GM19467 (cell line): ENCODE results near the gene DENND5A.
"Not testable (repeated sequence)": the region's sequence is repeated elsewhere in the genome, so short reads cannot be mapped to it uniquely, and the experiment has no call there.

Source experiments
- ATAC-seq: cut with Tn5 transposase; IDR thresholded peaks from one replicate; pipeline ENCODE4 v1.9.1; 2021; ENCODE audit warnings: mild to moderate bottlenecking, moderate library complexity; ENCODE audit not compliant: unreplicated experiment

The DENND5A gene

DNA sequence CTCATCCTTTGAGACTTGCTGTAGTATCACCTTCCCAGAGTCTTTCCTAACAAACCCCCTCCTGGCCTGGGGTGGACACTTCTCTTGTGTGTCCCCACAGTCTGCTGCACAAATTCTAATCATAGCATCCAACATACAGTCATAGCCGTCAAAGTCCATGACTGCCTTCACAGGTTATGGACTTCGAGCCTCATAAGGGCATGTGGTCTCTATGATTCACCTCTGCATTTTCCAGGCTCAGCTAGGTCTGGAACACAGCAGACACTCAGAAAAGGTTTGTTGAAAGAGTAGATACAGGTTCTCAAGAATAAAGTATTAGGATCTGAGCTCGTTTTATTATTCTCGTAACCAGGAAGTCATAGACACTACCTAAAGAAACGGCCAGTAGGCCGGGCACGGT lies 160.6 kb downstream of the DENND5A start:
- no peak for ATAC-seq

DNA sequence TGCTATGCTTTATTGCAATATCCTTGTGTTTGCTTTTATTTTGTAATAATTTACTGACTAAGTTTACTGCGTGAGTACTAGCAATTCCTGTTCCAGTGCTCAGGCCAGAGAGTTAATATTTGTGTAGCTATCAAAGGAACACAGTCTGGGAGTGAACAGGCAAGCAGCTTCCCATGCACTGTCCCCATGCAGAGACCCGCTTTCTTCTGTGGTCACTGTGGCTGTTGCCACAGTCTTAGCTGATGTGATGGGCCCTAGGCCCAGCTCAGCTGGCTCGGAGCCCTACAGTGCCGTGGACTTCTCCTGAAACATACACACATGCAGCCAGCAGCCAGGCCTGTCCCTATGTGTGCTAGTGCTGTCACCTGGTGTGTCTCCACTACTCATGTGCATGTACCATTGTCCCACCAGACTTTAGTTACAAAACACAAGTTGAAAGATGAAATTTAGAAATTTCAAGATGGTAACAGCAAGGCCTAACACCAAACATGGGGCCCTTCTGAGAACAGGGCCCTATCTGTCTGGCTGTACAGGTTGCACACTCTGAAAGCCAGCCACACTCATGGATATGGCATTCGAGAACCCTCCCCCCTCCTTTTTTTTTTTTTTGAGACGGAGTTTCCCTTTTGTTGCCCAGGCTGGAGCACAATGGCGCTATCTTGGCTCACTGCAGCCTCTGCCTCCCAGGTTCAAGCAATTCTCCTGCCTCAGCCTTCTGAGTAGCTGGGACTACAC lies 161.4 kb downstream of the DENND5A start:
- no peak for ATAC-seq

DNA sequence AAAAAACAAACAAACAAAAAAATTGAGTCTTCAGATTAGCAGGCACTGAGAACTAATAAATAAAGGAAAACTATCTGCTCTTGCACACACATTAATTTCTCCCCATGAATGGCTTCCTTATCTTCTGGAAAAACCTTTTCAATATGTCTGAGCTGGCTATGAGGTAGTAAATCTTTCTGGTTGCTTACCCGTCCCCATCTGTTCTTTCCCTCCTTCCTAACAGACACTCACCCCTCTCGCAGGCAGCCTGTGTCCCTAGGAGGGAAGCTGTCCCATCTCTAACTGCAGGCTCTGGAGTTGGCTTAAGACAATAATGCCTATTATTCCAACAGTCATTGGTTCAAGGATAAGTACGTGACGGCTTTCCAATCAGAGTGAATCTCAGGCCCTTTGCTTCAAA lies 165.5 kb downstream of the DENND5A start:
- ATAC-seq: no peak

DNA sequence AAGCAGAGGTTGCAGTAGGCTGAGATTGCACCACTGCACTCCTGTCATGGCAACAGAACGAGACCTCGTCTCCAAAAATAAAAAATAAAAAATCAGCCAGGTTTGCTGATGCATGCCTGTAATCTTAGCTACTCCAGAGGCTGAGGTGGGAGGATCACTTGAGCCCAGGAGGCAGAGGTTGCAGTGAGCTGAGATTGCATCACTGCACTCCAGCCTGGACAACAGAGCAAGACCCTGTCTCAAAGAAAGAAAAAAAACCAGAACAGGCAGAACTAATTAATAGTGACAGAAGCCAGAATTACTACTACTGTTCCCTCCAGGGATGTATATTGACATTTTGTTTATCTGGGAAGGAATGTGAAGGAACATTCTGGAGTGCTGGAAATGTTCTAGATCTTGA lies 166.7 kb downstream of the DENND5A start:
- ATAC-seq: not testable (repeated sequence)

DNA sequence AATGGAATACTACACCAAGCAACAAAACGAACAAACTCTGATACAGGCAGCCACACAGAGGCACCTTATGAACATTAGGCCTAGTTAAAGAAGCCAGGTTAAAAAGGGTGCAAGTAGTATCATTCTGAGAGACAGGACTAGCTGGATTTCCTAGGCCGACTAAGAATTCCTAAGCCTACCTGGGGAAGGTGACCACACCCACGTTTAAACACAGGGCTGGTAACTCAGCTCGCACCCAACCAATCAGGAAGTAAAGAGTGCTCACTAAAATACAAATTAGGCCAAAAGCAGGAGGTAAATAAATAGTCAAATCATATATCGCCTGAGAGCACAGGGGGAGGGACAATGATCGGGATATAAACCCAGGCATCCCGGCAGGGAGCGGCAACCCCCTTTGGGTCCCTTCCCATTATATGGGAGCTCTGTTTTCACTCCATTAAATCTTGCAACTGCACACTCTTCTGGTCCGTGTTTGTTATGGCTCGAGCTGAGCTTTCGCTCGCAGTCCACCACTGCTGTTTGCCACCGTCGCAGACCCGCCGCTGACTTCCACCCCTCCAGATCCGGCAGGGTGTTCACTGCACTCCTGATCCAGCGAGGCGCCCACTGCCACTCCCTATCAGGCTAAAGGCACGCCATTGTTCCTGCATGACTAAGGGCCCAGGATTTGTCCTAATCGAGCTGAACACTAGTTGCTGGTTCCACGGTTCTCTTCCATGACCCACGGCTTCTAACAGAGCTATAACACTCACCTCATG lies 167.8 kb downstream of the DENND5A start:
- not testable (repeated sequence) for ATAC-seq

DNA sequence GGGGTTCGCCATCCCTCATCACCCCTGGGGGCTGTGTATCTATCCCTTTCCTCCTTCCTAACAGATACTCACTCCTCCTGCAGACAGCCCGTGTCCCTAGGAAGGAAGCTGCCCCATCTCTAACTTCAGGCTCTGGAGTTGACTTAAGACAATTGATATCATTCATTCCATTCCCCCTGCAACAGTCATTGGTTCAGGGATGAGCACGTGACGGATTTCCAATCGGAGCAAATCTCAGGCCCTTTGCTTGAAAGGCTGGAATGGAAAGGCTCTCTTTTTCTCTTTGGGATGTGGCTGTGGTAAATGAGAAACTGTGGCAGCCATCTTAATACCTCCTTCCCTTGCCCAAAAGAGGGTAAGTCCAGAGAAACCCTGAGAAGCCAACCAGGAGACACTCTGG lies 168.7 kb downstream of the DENND5A start:
- no peak for ATAC-seq

DNA sequence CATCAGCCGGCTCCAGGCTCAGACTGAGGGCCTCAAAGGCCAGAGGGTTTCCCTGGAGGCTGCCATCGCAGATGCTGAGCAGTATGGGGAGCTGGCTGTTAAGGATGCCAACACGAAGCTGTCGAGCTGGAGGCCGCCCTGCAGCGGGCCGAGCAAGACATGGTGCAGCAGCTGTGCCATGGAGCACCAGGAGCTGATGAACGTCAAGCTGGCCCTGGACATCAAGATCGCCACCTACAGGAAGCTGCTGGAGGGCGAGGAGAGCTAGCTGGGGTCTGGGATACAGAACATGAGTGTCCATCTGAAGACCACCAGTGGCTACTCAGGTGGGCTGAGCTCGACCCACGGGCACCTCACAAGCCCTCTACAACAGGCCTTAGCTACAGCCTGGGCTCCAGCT lies 169.7 kb downstream of the DENND5A start:
- no peak for ATAC-seq

DNA sequence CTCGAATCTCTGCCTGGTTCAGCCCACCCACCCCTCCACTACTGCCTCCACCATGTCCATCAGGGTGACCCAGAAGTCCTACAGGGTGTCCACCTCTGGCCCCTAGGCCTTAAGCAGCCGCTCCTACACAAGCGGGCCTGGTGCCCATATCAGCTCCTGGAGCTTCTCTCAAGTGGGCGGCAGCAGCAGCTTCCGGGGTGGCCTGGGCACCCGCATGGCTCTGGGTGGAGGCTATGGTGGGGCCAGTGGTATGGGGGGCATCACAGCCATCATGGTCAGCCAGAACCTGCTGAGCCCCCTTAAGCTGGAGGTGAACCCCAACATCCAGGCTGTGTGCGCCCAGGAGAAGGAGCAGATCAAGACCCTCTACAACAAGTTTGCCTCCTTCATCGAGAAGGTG lies 170.7 kb downstream of the DENND5A start:
- ATAC-seq: no peak

DNA sequence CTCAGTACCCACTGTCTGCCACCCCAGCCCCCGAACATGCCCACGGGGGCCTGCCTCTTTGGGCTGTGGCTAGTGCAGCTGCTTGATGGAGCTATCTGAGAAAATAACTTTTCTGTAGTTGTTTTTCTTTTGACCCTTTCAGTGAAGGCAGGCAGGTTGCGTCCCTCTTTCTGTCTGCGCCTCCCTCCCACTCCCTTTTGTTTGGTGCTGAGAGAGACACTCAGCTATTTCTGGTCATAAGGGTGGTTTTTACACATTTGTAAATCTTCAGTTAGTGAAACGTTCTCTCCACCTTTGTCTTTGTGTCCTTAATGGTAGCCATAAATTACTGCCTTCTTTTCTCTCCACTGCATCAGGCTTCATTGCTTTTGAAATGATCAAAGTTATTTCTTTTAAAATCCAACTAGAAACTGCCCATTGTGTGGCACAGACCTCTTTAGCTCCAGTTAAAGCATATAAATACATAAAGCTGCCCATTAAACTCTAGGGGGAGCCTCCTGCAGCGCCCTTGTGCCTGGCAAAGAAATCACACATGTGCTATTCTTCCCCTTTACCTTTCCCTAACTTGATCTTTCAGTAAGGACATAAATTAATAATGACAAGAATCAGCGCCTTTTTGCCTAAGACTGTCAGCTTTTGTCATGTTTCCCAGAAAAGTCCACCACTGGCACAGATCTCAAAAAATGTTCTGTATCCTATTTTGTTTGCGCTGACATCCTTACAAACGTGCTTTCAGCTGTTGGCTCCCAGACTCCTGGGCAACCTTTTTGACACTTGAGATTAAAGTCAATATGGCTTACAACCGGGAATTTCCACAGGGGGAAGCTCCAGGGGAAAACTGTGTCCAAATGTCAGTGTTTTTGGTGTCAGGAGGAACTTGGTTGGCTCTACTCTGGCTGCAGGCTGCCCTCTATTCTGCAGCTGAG lies 172.0 kb downstream of the DENND5A start:
- ATAC-seq: no peak

DNA sequence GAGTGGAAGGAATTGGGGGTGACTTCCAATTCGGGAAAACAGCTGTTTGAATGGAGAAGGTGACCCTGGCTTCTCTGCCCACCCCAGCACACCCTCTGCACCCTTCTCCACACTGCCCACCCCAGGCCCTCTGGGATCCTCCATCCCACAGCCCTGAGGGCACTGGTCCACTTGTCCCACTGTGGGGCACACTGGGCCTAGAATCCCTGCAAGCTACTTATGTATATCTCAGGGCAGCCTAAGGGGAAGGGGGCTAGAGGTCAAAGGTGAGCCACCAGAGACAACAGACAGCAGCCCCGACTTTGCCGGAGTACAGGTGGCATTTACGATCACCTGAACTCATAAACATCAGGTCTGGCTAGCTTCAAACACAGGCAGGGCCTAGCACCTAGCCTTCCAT lies 173.1 kb downstream of the DENND5A start:
- ATAC-seq: no peak

DNA sequence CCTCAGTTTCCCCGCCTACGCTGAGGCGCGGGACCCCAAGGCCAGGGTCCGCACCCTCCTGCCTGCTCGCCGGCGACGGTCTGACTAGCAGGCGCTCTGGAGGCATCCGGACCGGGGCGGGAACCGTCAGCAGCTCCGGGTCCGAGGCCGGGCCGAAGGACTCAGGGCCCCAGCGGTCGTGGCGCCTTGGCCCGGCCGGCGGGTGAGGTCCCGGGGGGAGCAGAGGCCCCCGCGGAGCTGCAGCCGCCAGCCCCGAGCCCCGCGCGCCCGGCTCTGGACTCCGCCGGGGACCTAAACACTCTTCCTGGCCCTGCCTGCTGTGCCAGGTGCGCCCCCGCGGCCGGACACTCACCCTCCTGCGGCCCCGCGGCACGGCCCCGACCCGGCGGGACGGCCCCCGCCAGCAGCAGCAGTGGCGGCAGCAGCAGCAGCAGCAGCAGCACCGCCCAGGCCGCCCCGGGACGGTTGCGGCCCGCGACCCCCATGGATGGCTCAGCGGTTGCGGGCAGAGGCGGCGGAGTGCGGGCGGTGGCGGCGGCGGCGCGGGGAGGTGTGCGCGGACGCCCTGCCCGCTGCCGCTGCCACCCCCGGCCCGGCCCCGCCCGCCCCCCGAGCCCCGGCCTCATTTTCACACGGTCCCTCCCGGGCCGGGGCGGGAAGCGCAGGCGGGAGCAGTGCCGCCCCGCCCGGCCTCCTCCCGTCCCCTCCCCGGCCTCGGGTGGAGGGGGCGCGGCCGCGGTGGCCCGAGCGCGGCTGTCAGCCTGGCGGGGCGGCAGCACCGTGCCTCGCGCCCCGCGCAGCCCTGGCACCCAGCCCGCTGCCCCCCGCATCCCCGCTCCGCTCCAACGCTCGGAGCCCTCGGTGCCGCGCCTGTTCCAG lies 173.9 kb downstream of the DENND5A start, which contains the start of gene SCUBE2:
Gene SCUBE2 (minus strand): TSS at position 556 of the 879 bp plus-strand sequence. CDS start 71 bp downstream, at position 485.
- no peak for ATAC-seq

DNA sequence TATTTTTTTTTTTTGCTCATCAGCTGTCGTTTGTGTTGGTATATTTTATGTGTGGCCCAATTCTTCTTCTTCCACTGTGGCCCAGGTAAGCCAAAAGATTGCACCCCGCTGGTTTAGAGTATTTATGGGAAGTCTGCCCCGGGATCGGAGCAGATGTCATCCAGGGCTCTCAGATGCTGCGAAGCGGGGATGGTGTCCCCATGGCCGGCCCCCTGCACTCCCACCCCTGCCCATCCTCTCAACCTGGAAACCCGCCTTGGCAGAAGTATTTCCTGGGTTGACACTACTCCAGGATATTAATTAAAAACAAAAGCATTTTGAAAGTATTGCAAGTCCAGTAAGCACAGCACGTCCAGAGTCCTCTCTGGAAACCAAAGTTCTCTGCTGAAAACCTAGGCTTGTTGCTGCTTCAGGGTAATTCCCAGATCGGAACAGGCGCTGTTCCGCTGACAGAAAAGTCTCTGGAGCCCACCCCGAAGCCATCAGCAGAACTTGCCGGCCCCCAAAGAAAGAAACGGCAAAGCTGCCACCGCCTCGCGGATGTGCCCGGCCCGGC lies 174.6 kb downstream of the DENND5A start:
- no peak for ATAC-seq

DNA sequence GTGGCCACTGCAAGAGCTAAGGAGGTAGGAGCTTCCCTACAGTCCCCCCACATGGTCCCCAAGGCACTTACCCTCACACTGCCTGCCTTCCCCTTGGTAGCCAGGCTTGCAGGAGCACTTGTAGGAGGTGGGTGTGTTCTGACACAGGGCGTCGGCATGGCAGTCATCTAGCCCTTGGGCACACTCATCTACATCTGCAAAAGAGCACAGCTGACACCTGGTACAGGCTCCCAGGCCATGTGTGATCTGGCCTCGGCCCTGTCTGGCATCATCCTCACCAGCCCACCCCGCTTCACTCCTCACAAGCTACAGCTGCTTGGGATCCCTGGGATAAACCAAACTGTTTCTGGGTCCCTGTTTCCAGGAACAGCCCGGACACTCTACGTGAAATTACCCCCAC lies 175.5 kb downstream of the DENND5A start:
- ATAC-seq: no peak

DNA sequence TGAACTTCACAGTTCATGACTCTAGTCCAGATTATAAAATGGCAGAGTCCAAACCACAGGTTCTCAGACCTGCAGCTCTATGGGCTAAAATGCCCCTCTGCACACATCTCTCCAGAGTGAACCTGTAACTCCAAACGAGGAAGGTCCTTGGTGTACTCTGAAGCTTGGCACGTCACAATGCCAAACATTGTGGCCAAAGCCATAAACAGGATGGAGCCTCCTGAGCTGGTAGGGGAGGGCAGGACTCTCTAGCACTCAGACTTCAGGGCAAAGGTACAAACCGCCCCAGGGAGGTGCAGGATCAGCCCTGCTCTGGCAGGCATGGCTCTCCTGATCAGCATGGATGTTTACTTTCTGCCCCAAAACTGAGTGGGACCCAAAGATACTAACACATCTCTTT lies 176.1 kb downstream of the DENND5A start:
- ATAC-seq: no peak
